ENCODE results near the gene ADIPOR2.
A peak's percentile ranks its signal among the peaks of the same experiment; 100 is the strongest.

The ADIPOR2 gene, protein sequence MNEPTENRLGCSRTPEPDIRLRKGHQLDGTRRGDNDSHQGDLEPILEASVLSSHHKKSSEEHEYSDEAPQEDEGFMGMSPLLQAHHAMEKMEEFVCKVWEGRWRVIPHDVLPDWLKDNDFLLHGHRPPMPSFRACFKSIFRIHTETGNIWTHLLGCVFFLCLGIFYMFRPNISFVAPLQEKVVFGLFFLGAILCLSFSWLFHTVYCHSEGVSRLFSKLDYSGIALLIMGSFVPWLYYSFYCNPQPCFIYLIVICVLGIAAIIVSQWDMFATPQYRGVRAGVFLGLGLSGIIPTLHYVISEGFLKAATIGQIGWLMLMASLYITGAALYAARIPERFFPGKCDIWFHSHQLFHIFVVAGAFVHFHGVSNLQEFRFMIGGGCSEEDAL

DNA sequence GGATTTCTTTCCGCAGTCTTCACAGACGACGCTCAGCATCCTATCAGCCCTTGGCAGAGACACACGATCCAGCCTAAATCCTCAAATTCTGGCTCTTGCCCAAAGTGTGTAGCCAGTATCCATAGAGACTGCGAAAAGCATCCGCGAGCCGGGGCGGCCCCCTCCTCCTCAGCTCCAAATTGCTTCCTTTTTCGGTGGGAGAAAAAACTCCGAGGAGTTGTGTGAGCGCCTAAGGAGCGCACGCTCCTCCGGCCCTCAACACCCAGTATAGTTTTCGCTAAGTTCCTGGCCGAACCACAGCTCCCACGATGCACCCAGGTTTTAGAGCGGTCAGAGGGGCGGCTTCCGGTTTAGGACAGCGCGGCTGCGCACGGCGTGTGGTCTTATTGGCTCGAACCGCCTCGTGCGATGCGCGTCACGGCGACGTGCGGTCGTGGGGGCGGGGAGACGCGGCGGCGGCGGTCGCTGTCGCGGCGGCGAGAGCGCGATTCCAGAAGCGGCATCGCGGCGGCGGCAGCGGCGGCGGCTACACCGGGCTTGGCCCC is at the start of gene ADIPOR2:
TSS of gene ADIPOR2 (plus strand) at position 493 of the 545 bp plus-strand sequence. CDS start 63,274 bp downstream, outside the sequence.
- peak; percentile 91 for DNase-seq (ENCODE audit: low read depth)
- peak within 1 kb of the TSS; percentile 94 for H3K4me3 ChIP-seq (ENCODE audit: low read depth, low read length)

DNA sequence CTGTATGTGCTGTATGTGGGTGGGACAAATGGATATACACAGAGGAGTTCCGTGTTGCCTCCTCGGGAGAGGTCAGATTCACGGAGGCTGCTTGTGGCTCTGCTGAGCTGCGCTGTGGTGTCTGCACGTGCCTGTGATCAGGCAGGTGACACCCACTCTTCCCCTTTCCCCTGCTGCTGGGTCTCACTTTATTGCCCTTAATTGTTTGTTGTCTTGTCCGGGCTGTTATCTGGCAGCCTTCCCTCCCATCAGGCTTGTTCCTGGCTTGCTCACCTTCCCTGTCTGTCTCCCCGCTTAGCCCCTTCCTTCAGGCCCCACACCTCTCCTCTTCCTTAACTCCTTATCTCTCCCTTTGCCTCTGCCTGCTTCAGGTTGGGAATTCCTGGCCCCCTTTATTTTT is 48.4 kb upstream of the ADIPOR2 start:
- H3K4me3 ChIP-seq (ENCODE audit: low read depth, low read length), result no peak overlapping the region
- DNase-seq (ENCODE audit: low read depth), result no peak

DNA sequence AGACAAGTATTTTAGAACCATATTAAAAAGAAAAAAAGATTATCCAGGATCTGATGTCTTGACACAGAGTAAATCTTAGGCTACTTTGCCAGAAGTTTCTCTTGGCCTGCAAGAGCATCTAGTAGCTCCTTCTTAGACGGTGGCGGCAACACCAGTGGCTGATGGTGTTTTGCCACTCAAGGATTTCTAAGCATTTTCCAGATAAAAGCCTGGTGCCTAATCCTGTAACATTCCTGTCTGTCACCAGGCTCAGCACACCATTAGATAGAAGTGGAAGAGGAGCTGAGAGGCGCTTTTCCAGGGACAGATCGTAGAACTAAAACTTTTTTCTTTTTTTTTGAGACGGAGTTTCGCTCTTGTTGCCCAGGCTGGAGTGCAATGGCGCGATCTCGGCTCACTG is 47.8 kb upstream of the ADIPOR2 start:
- H3K4me3 ChIP-seq (ENCODE audit: low read depth, low read length), result no peak overlapping the region
- DNase-seq (ENCODE audit: low read depth), result no peak

DNA sequence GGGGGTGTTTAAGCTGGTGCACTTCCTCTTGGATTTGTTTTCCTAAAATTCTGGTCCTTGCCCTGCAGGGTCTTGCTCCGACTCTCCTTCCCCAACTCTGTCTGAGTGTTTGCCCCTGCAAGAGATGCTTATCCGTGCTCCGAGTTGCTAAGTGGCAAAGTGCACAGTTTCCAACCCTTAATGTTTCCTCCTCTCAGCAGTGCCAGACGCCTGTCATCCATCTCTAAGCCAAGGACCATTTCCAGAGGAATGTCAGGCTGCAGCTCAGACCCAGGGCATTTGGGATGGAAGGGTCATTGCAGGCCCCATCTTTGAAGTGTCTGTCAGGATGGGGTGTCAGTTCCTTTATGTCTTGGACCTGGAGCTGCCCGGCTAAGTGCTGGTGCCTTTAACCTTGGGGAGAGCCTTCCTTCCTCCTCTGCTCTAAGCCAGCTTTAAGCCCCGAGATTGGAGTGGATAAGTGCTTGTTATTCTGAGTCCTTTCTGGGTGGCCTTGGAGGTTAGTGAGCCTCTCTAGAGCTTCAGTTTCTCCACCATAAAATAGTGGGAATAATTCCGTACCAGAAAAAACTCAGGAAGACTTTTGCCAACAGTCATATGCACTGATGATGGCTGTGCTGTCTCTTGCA is 46.9 kb upstream of the ADIPOR2 start:
- DNase-seq (ENCODE audit: low read depth), result no peak
- no peak overlapping the region for H3K4me3 ChIP-seq (ENCODE audit: low read depth, low read length)

DNA sequence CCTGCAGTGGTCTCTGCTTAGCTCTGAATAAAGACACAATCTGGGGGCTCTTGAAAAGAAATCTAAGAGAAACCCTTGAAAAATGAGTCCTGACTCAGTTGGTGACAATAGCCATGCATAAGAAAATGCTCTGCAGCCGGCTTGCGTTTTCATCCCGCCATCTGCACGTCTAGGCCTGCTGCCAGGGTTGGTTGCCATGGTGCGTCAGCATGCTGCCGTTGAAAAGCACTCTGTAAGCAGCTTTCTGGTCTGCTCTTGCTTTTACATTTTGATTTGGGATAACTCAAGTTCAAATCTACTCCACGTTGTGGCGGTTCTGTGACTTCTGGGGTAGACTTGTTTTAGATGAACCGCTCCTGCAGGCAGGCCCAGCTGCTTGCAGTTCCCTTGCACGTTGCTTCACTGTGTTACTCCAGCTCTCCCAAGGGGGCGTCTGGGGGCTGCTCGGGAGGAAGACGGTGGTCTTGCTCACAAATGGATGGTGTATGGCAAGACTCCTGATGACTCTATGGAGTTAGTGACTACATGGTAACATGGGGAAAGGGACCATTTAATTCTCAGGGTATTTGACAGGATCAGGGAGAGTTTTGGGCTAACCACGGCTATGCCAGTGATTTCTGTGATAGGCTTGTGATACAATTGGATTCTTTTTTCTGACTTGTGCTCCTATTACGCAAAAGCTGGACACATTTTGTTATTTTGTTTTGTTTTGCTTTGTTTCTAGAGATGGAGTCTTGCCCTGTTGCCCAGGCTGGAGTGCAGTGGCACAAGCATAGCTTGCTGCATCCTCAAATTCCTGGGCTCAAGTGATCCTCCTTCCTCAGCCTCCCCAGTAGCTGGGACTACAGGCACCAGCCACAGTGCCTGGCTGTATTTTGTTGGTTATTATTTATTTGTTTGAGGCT is 46.1 kb upstream of the ADIPOR2 start:
- no peak overlapping the region for H3K4me3 ChIP-seq (ENCODE audit: low read depth, low read length)
- peak; percentile 36 for DNase-seq (ENCODE audit: low read depth)

DNA sequence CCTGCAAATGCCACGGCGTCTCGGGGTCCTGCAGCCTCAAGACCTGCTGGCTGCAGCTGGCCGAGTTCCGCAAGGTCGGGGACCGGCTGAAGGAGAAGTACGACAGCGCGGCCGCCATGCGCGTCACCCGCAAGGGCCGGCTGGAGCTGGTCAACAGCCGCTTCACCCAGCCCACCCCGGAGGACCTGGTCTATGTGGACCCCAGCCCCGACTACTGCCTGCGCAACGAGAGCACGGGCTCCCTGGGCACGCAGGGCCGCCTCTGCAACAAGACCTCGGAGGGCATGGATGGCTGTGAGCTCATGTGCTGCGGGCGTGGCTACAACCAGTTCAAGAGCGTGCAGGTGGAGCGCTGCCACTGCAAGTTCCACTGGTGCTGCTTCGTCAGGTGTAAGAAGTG is 45.1 kb upstream of the ADIPOR2 start:
- DNase-seq (ENCODE audit: low read depth), result no peak

DNA sequence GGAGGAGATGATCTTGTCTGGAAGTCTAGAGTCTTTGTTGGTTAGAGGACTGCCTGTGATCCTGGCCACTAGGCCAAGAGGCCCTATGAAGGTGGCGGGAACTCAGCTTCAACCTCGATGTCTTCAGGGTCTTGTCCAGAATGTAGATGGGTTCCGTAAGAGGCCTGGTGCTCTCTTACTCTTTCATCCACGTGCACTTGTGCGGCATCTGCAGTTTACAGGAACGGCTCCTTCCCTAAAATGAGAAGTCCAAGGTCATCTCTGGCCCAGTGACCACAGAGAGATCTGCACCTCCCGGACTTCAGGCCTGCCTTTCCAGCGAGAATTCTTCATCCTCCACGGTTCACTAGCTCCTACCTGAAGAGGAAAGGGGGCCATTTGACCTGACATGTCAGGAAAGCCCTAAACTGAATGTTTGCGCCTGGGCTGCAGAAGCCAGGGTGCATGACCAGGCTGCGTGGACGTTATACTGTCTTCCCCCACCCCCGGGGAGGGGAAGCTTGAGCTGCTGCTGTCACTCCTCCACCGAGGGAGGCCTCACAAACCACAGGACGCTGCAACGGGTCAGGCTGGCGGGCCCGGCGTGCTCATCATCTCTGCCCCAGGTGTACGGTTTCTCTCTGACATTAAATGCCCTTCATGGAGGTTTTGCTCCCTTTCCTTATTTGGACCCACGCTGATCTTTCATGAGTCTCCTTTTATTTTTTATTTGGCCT is 44.1 kb upstream of the ADIPOR2 start:
- no peak overlapping the region for H3K4me3 ChIP-seq (ENCODE audit: low read depth, low read length)
- no peak for DNase-seq (ENCODE audit: low read depth)

More for the DNA sequence above, 45.1 kb upstream of the ADIPOR2 start:
- H3K4me3 ChIP-seq (ENCODE audit: low read depth, low read length), result no peak overlapping the region

DNA sequence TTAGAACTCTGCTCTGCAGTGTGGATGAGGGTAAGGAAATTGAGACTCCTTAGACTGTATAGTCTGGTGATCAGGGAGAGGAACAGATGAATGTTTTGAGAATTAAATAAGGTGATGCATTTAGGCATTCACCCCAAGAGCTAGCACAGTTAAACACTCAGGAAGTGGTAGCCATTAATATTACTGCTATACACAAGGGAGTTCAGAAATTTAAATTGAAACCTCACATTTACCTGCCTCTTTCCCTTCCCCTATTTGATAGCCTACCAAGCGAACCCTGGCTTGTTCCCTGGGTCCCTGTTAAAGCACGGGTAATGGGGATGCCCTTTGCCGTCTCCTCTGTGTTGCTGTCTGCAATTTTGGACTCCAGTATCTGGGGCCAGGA is 43.6 kb upstream of the ADIPOR2 start:
- no peak overlapping the region for H3K4me3 ChIP-seq (ENCODE audit: low read depth, low read length)
- no peak for DNase-seq (ENCODE audit: low read depth)

DNA sequence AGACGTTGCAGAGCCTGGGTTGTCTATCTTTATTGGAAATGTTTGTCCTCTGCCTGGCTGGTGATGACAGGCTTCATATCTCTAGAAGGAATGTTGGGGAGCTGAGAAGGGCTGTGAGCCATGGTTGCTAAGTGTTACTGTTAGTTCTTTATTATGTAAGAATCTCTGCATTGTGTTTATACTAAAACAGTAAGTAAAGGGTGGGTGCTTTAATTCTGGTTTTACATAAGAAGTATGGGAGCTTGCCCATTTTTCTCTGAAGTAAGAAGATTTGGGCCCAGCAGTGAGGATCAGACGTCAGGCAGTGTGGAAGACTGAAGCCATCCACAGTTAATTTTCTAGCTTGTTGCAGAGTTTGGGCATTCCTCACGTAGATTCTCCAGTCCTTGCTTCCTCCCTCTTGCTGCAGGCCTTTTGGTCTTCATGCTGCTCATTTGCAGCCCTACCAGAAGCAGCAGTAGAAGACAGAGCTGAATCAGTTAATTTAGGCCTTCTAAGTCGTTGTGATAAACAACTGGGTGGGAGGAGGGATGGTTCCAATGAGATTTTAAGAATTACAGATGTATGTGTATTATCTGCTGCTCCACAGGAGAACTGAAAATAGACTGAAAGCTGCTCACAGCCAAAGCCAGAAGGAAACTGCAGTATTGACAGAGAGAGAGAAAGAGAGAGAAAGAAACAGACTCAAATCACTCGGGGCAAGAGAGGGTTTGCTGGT is 40.5 kb upstream of the ADIPOR2 start:
- DNase-seq (ENCODE audit: low read depth), result no peak
- H3K4me3 ChIP-seq (ENCODE audit: low read depth, low read length), result no peak overlapping the region

DNA sequence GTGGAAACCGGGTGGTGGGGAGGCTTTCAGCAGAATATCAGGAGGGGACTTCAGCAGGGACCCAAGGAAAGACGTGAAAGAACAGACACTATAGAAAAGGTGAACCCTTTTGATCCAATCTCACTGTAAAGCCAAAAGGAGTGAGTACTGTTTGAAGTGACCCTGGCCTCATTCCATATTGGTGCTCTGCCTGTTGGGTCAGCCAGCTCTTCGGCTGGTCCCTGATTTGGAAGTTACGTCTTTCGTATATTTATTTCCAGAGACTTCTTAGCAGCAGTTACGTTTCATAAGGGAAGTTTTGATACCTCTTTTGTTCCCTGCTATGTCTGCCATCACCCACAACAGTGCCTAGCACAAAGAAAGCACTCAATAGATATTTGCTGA is 39.9 kb upstream of the ADIPOR2 start:
- H3K4me3 ChIP-seq (ENCODE audit: low read depth, low read length), result no peak overlapping the region
- no peak for DNase-seq (ENCODE audit: low read depth)

DNA sequence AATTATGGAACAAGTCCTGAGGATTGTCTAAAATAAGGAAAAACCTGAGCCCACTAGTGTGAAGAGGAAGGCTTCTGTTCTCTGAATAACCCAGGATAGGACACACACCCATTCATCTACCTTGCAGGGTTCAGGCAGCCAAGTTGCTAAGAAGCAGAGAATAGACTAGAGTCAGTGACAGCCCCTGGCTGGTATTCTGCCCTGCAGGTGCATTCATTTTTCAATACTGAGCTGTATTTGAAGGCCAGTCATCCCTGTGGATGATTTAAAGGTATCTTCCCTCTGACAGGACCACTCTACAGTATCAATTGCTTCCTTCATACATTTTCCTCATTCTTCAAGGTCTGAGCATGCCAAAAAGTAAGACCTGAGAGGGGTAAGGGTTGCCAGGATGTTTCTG is 38.9 kb upstream of the ADIPOR2 start:
- no peak for DNase-seq (ENCODE audit: low read depth)
- H3K4me3 ChIP-seq (ENCODE audit: low read depth, low read length), result no peak overlapping the region

DNA sequence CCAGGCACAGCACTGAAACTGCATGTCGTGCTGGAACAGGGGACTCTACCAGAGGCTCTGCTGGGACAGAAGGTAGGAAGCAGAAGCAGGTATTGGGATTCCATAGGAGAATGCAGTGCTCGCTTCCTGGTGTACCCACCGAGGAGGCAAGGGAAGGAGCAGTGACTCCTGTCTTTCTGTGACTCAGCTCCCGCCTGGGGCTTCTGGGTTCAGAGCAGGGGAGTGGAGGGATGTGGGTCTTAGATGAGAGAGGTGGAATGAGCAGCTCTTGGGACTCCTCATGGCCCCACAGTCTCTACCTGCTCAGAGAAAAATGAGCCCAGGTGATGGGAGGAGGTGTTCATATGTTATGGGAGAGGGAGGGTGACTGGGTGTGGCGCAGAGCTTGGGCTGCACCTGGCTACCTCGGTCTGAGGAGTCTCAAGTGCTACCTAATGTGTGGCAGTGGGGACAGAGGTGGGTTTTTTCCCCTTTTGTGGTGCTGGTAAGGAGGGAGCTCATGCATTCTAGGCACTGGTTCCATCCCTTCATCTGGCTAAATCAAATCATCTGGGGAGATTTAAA is 35.6 kb upstream of the ADIPOR2 start:
- DNase-seq (ENCODE audit: low read depth), result no peak
- H3K4me3 ChIP-seq (ENCODE audit: low read depth, low read length), result no peak overlapping the region

DNA sequence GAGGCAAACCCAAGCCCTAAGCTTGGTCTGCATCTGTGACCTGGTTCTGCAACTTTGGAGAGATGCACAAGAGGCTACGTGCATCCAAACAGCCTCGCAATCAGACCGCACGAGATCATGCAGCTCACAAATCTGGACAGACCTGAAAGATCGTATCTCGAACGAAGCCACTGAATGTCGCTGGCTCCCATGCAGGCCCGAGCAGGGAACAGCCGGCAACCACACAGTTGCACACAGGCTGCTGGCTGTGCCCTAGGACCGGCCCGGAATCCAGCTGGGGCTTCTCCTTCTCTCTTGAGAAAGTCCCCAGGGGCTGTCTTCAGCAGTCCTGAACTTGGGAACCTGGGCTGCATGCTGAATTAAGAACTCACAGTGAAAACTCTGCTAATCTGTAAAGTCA is 34.0 kb upstream of the ADIPOR2 start:
- no peak for DNase-seq (ENCODE audit: low read depth)
- no peak overlapping the region for H3K4me3 ChIP-seq (ENCODE audit: low read depth, low read length)

DNA sequence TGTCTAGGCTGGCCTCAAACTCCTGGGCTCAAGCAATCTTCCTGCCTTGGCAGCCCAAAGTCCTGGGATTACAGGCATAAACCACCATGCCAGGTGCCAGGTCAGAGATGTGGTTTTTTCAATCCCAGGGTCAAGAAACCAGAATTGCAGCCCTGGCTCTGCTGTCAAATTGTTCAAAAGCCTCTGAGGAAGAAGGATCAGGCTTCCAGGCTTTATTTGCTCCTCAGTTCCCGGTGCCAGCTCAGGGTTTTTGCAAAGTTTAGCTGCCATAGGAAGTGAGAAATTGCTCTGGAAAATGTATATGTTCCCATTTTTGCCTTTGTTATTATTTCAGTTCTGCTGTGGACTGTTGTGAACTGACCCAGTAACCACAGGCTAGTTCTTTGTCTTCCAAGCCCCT is 33.2 kb upstream of the ADIPOR2 start:
- no peak overlapping the region for H3K4me3 ChIP-seq (ENCODE audit: low read depth, low read length)
- no peak for DNase-seq (ENCODE audit: low read depth)

DNA sequence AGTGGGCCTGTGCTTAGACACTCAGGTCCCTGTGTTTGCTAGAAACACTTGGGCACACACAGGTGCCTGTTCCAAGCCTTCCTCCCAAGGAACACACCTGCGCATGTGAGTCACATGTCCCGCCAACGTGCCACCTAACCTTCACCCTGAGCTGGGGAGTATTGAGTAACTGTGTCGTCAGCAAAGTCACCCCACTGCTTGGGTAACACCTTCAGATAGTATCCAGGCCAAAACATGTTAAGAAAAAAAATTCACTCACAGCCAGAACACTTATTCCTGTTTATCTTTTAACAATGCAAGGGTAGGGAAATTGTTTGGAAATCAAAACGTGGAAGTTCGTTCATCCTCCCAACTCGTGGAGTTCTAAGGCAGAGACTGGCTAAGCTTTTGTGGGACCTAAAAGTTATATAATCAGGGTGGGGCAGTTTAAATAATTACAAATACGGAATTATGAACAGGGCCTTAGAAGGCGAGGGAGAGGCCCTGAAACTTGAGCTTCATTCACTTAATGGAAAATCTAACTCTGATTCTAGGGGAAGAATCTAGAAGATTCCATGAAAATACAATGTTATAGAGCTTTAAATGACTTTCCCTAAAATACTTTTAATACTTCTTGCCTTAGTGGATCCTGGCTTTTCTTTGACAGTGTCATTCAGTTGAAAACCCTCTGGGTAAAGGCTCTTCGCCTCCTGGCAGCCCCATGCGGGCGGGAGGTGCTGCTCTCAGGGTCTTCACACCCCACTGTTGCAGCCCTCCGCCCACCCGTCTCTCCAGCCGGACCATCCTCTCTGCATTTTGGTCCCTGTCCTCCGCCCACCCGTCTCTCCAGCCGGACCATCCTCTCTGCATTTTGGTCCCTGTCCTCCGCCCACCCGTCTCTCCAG is 30.3 kb upstream of the ADIPOR2 start:
- no peak for DNase-seq (ENCODE audit: low read depth)
- no peak overlapping the region for H3K4me3 ChIP-seq (ENCODE audit: low read depth, low read length)

DNA sequence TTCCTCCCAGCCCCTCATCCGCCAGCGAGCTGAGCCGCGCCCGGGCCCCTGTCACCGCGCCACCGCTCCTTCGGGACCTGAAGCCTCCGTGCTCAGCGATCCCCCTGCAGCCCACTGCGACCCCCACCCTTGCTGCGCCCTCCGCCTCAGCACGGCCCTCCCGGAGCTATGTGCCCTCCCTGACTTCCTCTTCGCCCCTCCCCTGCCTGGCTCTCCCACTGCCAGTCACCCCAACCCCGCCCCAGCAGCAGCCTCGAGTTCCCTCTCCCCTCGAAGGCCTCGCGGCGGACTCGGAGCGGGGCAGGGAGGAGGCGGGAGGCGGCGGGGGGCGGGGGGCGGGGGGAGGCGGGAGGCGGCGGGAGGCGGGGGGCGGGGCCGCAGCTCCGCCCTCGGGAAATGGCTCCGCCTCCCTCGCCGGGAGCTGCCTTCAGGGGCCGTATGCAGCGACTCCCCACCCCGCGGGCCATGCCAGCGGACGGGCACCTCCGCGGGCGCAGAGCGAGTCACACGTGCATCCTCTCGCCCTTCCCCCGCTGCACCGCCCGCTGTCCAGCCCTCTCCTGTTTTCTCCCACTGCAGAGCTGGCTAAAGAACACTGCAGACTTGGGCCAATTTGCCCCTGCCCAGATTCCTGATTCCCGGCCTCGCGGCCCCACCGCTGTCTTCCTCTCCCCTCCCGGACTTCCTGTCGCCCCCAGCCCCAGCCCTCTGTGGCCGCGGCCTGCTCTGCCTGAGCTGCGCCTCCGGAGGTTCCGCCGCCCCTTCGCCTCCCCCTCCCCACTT is 29.1 kb upstream of the ADIPOR2 start:
- peak; percentile 75 for DNase-seq (ENCODE audit: low read depth)
- peak overlapping the region; percentile 50 for H3K4me3 ChIP-seq (ENCODE audit: low read depth, low read length)

All from skeletal muscle cell (primary cell).